Tibial artery (tissue), 4 donors: ENCODE results near the gene CYP4F12.

Experiments used
- DNase-seq, 2 donors: peaks; one replicate each; pipeline ENCODE4 v3.0.0-alpha.2; 2019
- H3K27ac ChIP-seq, 2 donors: fragments of 200-600 bp; sonication (generic) in 1 of 2; 1 replicate in 1 of 2; 2 replicates in 1 of 2; pipeline ENCODE4 v1.5.1; 2018 to 2019; ENCODE audit warnings: mild to moderate bottlenecking in 1 of 2
- H3K27me3 ChIP-seq, 2 donors: fragments of 200-600 bp; sonication (generic) in 1 of 2; one replicate each; pipeline versions ENCODE4 v1.5.1 to v1.6.0; 2016 to 2019
- H3K36me3 ChIP-seq, 3 donors: fragments of 200-600 bp; sonication (generic) in 2 of 3; one replicate each; pipeline ENCODE4 v1.5.1; 2016 to 2019; ENCODE audit warnings: mild to moderate bottlenecking in 2 of 3
- H3K4me1 ChIP-seq, 4 donors: fragments of 200-600 bp; sonication (generic) in 2 of 4; 1 replicate in 3 of 4; 2 replicates in 1 of 4; pipeline ENCODE4 v1.5.1; 2016 to 2019
- H3K4me3 ChIP-seq, 2 donors: fragments of 200-600 bp; sonication (generic) in 1 of 2; 1 replicate in 1 of 2; 2 replicates in 1 of 2; pipeline ENCODE4 v1.5.1; 2018 to 2019; ENCODE audit warnings: mild to moderate bottlenecking in 2 of 2
- H3K9me3 ChIP-seq, 3 donors: fragments of 200-600 bp; sonication (generic) in 1 of 3; one replicate each; pipeline ENCODE4 v1.5.1; 2016 to 2019
- CTCF ChIP-seq, 2 experiments: fragments of 200-600 bp in 1 of 2; fragments of 450-650 bp in 1 of 2; IDR thresholded peaks; one replicate each; pipeline ENCODE4 v1.5.1; 2017 to 2019; ENCODE audit warnings: antibody characterized with exemption in 2 of 2, mild to moderate bottlenecking in 1 of 2, moderate library complexity in 1 of 2
- intact Hi-C: fragments of 100-400 bp; cut with DNase I; formaldehyde crosslinking; loops from one replicate; pipeline ENCODE4 v1.15.0; 2023; ENCODE audit warnings: low total_unique reads

Gene CYP4F12

GRCh38 chr19:15702534-15702930, 29.6 kb downstream of the CYP4F12 start:
- Histone ChIP-seq H3K27ac (no peak overlapping the region), H3K4me1 (no peaks in the 10 kb centered on the region), H3K36me3 (no peaks in the 10 kb centered on the region), H3K27me3 (peaks cover 0 to 9% of the 10 kb centered on the region in 2 donors), H3K4me3 (no peak overlapping the region), H3K9me3 (peaks cover 0 to 5% (median 0%) of the 10 kb centered on the region in 3 donors)
- intact Hi-C loops: no loop called here
- DNase-seq: peak; percentile 77 to 85
- no peak for TF ChIP-seq CTCF (IDR thresholded peaks at IDR 0.05)

DNA sequence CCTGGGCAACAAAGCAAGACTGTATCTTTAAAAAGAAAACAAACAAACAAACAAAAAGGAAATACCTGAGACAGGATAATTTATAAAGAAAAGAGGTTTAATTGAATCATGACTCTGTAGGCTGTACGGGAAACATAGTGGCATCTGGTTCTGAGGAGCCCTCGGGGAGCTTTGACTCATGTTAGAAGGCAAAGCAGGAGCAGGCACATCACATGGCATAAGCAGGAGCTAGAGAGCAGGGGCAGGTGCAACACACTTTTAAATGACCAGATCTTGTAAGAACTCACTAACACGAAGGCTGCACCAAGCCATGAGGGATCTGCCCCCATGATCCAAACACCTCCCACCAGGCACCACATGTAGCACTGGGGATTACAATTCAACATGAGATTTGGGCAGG, 41.8 kb downstream of the CYP4F12 start:
- Histone ChIP-seq H3K9me3 (no peaks in the 10 kb centered on the region), H3K36me3 (no peaks in the 10 kb centered on the region), H3K4me3 (no peak overlapping the region), H3K27me3 (peaks cover 0 to 12% of the 10 kb centered on the region in 2 donors), H3K27ac (no peak overlapping the region), H3K4me1 (no peaks in the 10 kb centered on the region)
- TF ChIP-seq CTCF (IDR thresholded peaks at IDR 0.05): no peak
- no peak for DNase-seq
- intact Hi-C loops: no loop called here

- no peaks in the 10 kb centered on the region for H3K9me3 ChIP-seq
- DNase-seq: no peak
- intact Hi-C loops: no loop called here
- peaks cover 0 to 12% of the 10 kb centered on the region in 2 donors for H3K27me3 ChIP-seq
- H3K27ac ChIP-seq: no peak overlapping the region
- no peak for TF ChIP-seq CTCF (IDR thresholded peaks at IDR 0.05)
- H3K4me3 ChIP-seq: no peak overlapping the region
- H3K36me3 ChIP-seq: no peaks in the 10 kb centered on the region
- H3K4me1 ChIP-seq: no peaks in the 10 kb centered on the region
These were observed 42.8 kb downstream of the CYP4F12 start for GRCh38 chr19:15715642-15716041.

DNA sequence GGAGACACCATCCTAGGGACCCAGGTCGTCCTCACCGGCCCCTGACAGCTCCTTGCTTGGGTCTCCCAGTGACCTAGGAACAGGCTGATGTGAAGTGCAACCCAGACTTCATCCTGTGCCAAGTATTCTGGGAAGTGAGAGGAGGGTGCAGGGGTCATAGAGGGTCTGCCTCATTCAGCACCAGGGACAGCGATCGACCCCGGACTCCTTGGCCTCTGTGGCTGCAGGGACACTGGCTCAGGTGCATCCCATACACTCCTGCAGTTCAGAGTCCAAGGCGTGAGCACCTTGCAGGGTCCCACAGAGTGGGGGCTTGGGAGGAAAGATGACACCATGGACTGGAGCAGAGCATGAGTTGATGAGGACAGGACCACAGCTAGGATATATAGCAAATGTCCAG, 44.9 kb downstream of the CYP4F12 start:
- Histone ChIP-seq H3K4me1 (no peaks in the 10 kb centered on the region), H3K27ac (no peak overlapping the region), H3K36me3 (no peaks in the 10 kb centered on the region), H3K27me3 (peaks cover 0 to 12% of the 10 kb centered on the region in 2 donors), H3K4me3 (no peak overlapping the region), H3K9me3 (no peaks in the 10 kb centered on the region)
- TF ChIP-seq CTCF (IDR thresholded peaks at IDR 0.05): no peak
- intact Hi-C loops: no loop called here
- DNase-seq: no peak

GRCh38 chr19:15721268-15721667, 48.4 kb downstream of the CYP4F12 start:
- Histone ChIP-seq H3K36me3 (no peaks in the 10 kb centered on the region), H3K4me1 (no peaks in the 10 kb centered on the region), H3K27ac (no peak overlapping the region), H3K4me3 (no peak overlapping the region), H3K9me3 (no peaks in the 10 kb centered on the region), H3K27me3 (peaks cover 0 to 33% of the 10 kb centered on the region in 2 donors)
- intact Hi-C loops: no loop called here
- TF ChIP-seq CTCF (IDR thresholded peaks at IDR 0.05): no peak
- no peak for DNase-seq

DNA sequence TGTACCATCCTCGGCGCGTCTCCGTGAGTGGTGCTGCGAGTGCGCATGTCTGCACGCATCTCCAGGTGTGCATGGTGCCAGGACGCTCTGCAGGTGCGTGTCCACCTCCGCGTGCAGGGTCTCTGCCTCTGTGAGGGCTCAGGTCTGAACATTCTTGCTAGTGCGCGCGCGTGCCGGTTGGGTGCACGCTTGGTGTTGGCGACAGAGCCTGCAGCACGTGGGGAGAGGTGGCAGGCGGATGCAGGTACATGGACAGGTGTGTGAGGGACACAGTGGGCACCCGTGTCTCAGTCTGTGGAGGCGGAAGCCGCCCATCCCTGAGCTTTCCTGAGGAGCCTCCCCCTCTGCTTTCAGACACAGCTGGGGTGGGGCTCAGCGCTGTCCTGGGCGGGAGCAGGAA, 50.1 kb downstream of the CYP4F12 start:
- TF ChIP-seq CTCF (IDR thresholded peaks at IDR 0.05): no peak
- Histone ChIP-seq H3K4me3 (no peak overlapping the region), H3K9me3 (no peaks in the 10 kb centered on the region), H3K27ac (no peak overlapping the region), H3K4me1 (no peaks in the 10 kb centered on the region), H3K36me3 (no peaks in the 10 kb centered on the region), H3K27me3 (peaks cover 0 to 25% of the 10 kb centered on the region in 2 donors)
- no peak for DNase-seq
- intact Hi-C loops: no loop called here
